Calu3 (cell line): Measurements from ENCODE around the gene PLCB2. TPM values are rescaled to one million over a fixed set of nuclear protein-coding genes. Genes with fewer than 3 reads are reported as not detected.

Experiments used
- BruUV-seq: library from RNA; stranded (reverse); fragments of 400-500 nt; replicated peaks from 2 replicates; lab custom pipeline; 2021; lab: Mats Ljungman, UMichigan
- CTCF ChIA-PET: fragments of 300-600 bp; sonication (Branson Sonifier 250); formaldehyde crosslinking; loops from one replicate; lab custom pipeline; 2022; ENCODE audit warnings: antibody characterized with exemption; lab: Charles Lee
- DNase-seq: peaks from one replicate; pipeline ENCODE4 v3.0.0; 2022
- H3K27ac Mint-ChIP-seq: one replicate; pipeline ENCODE4 v1.8.0; 2022; ENCODE audit warnings: mixed read lengths; ENCODE audit not compliant: unreplicated experiment
- H3K27me3 Mint-ChIP-seq: one replicate; pipeline ENCODE4 v1.8.0; 2022; ENCODE audit warnings: mixed read lengths; ENCODE audit not compliant: unreplicated experiment
- H3K36me3 Mint-ChIP-seq: one replicate; pipeline ENCODE4 v1.8.0; 2022; ENCODE audit warnings: mild to moderate bottlenecking, moderate library complexity, mixed read lengths; ENCODE audit not compliant: insufficient read depth, unreplicated experiment
- H3K4me1 Mint-ChIP-seq: one replicate; pipeline ENCODE4 v1.8.0; 2022; ENCODE audit warnings: mild to moderate bottlenecking, low read depth, mixed read lengths; ENCODE audit not compliant: unreplicated experiment
- H3K4me3 Mint-ChIP-seq: one replicate; pipeline ENCODE4 v1.8.0; 2022; ENCODE audit warnings: mild to moderate bottlenecking, low read depth, moderate library complexity, mixed read lengths; ENCODE audit not compliant: unreplicated experiment
- H3K9me3 Mint-ChIP-seq: one replicate; pipeline ENCODE4 v1.8.0; 2022; ENCODE audit warnings: low read depth, mixed read lengths; ENCODE audit not compliant: unreplicated experiment
- intact Hi-C: fragments of 100-400 bp; cut with micrococcal nuclease; formaldehyde crosslinking; loops from one replicate; pipeline ENCODE4 v1.10.0; 2022; ENCODE audit not compliant: unreplicated experiment
- total RNA-seq: library from RNA; stranded (reverse); gene quantifications from 2 replicates; pipeline ENCODE4 v1.2.3, GENCODE V29; 2022
- TF ChIP-seq, protein P1 (sequence below): fragments of 200-600 bp; IDR thresholded peaks from one replicate; pipeline ENCODE4 v1.8.0; 2022; ENCODE audit warnings: antibody characterized with exemption; ENCODE audit not compliant: unreplicated experiment

Gene PLCB2
- total RNA-seq, 1 experiment from 2014 or later: 37.3 TPM

DNA sequence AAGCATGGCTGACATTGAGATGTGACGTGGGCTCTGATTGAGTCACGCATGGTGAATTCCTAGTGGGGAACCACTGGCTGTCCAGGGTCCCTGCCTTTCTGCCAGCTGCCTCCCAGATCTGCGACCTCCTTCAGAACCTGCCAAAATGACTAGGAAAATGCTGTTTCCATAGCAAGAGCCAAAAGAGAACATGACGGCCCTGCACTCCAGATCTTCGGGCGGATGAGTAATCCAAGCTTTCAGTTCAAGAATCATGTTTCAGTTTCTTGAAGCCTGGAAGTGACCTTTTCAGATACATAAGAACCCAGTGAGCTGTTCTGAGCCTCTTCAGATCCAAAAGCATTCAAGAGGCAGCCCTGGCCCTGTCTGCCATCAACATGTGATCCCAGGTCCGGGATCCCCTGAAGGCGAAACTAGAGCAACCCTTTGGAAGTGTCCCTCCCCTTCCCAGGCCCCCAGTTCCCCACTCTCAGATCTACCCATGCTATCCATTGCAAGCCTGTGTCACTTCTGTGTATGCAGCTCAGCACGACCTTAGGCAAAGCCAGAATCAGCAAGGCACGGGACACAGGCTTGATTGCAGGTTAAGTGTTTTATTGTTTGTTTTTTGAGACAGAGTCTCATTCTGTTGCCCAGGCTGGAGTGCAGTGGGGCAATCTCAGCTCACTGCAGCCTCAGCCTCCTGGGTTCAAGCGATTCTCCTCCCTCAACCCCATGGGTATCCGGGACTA is 44.5 kb downstream of the PLCB2 start:
- intact Hi-C loops: no loop called here
- H3K4me3 Mint-ChIP-seq: no peak overlapping the region
- no TSS peak for BruUV-seq
- CTCF ChIA-PET: interaction anchor here (0.5 kb wide), 1 partner anchor 83 kb away, joined by 10 read pairs; no protein-coding TSS in a partner anchor
- no peak overlapping the region for H3K27ac Mint-ChIP-seq
- no peaks in the 10 kb centered on the region for H3K4me1 Mint-ChIP-seq
- H3K9me3 Mint-ChIP-seq: no peaks in the 10 kb centered on the region
- H3K27me3 Mint-ChIP-seq: no peaks in the 10 kb centered on the region
- TF ChIP-seq, protein P1, sequence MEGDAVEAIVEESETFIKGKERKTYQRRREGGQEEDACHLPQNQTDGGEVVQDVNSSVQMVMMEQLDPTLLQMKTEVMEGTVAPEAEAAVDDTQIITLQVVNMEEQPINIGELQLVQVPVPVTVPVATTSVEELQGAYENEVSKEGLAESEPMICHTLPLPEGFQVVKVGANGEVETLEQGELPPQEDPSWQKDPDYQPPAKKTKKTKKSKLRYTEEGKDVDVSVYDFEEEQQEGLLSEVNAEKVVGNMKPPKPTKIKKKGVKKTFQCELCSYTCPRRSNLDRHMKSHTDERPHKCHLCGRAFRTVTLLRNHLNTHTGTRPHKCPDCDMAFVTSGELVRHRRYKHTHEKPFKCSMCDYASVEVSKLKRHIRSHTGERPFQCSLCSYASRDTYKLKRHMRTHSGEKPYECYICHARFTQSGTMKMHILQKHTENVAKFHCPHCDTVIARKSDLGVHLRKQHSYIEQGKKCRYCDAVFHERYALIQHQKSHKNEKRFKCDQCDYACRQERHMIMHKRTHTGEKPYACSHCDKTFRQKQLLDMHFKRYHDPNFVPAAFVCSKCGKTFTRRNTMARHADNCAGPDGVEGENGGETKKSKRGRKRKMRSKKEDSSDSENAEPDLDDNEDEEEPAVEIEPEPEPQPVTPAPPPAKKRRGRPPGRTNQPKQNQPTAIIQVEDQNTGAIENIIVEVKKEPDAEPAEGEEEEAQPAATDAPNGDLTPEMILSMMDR: no peak
- H3K36me3 Mint-ChIP-seq: no peaks in the 10 kb centered on the region
- DNase-seq: no peak

DNA sequence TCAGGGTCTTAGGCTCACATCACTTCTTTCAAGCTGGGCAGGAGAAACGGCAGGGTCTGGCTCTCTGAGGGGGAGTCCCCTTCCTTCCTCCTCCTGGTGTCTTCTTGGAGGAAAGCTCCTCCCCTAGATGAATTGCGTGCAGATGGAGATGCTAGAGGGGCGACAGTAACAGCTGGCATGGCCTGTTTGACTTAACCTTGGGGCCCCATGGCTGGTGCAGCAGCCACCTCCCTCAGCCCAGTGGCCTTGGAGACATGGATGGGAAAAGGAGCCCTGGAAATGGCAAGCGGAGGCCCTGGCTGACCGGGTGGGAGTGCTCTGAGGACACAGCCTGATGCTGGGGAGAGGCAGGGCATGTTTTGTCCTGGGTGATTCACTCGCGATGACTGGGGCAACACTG is 48.7 kb downstream of the PLCB2 start:
- no peaks in the 10 kb centered on the region for H3K27me3 Mint-ChIP-seq
- H3K9me3 Mint-ChIP-seq: no peaks in the 10 kb centered on the region
- no peak overlapping the region for H3K4me3 Mint-ChIP-seq
- H3K27ac Mint-ChIP-seq: no peak overlapping the region
- intact Hi-C loops: no loop called here
- DNase-seq: no peak
- no peaks in the 10 kb centered on the region for H3K36me3 Mint-ChIP-seq
- TF ChIP-seq, protein P1: no peak
- no TSS peak for BruUV-seq
- CTCF ChIA-PET: no interaction called here
- no peaks in the 10 kb centered on the region for H3K4me1 Mint-ChIP-seq

DNA sequence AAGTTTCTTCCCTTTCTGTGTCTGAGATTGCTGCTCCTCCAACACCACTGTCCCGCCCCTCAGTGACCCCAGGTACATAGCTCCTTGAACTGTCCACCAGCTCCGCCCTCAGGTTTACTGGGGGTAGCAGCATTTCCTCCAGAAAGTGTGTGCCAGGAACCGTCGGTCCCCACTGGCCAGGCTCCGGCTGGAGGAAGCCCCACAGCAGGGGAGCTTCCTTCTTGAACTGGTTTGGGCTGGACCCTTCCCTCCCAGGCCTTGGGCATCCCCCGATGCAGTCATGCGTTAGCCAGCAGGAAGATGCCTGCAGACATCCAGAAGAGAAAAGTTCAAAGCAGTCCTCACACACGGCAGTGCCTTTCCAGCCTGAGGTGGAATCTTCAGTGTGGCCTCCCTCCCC is 49.2 kb downstream of the PLCB2 start:
- intact Hi-C loops: no loop called here
- TF ChIP-seq, protein P1: no peak
- no peak for DNase-seq
- Mint-ChIP-seq H3K27me3 (no peaks in the 10 kb centered on the region), H3K4me1 (no peaks in the 10 kb centered on the region), H3K4me3 (no peak overlapping the region), H3K27ac (no peak overlapping the region), H3K9me3 (no peaks in the 10 kb centered on the region), H3K36me3 (no peaks in the 10 kb centered on the region)
- CTCF ChIA-PET: no interaction called here
- no TSS peak for BruUV-seq

DNA sequence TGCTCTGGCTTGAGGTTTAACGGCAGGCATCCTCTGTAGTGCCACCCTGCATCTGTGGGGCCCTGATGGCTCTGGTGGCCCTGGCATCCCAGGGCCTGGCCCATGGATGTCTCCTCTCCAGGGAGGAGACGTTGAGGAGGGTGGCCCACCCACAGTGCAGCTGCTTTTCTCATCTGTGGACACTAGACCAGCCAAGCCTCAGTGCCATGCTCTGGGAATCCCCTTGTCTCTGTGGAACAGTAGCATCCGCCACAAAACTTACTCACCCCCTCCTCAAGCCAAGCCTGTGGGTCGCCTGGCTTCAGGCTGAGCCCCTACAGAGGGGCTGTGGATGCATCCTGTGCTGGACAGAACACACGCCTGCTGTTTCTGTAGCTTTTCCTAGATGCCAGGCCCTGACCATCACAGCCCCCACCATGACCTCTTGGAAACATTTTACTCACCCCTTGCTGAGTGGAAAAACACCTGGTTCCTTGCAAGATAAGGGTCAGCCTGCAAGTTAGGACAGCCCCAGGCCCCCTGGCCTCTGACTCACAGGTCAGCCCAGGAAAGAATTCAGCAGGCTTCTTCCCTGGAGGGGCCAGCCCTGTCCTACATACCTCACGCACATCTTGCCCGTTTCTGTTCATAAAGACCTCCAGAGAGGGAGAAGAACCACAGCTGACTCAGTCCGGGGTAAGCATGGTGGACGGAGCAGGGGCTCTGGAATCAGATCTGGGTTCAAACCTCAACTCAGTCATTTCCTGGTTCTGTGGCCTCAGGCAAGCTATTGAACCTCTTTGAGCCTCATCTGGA is 49.9 kb downstream of the PLCB2 start:
- intact Hi-C loops: no loop called here
- H3K36me3 Mint-ChIP-seq: peaks cover 3% of the 10 kb centered on the region
- H3K4me3 Mint-ChIP-seq: no peak overlapping the region
- no peak overlapping the region for H3K27ac Mint-ChIP-seq
- CTCF ChIA-PET: no interaction called here
- no peaks in the 10 kb centered on the region for H3K4me1 Mint-ChIP-seq
- no peaks in the 10 kb centered on the region for H3K27me3 Mint-ChIP-seq
- DNase-seq: no peak
- no peaks in the 10 kb centered on the region for H3K9me3 Mint-ChIP-seq
- no TSS peak for BruUV-seq
- TF ChIP-seq, protein P1: no peak
